Ishikawa (cell line): ENCODE data around the gene HPS6.

Experiments
- EP300 ChIP-seq: IDR thresholded peaks from 2 replicates; pipeline ENCODE4 v1.6.1; 2012; ENCODE audit warnings: borderline replicate concordance
- TAF1 ChIP-seq: IDR thresholded peaks from 2 replicates; pipeline ENCODE4 v1.6.1; 2012; ENCODE audit warnings: low read depth, mild to moderate bottlenecking

- TF ChIP-seq EP300 (no peak), TAF1 (no peak; the same call in 1 of the 2 replicates)
Measured at GRCh38 chr10:102113956-102114857, 49.1 kb downstream of the HPS6 start.
